ENCODE measurements around the gene ITGB2.

The ITGB2 gene

DNA sequence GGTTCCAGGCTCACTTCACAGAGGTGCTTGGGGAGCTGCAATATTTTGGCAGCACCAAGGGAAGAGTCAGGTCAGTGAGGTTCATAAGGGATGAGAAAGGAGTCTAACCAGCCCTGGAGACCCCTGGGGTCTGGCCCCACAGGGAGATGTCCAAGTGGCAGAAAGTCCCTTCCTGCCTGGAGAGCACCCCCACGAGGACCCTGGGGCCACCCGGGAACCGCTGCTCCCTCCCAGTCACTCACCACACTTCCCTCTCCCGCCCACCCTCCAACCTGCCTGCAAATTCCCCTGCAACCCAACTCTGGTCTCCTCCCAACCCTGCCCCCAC is 6.5 kb upstream of the ITGB2 start:
- peak overlapping the region; percentile 82 for H3K4me2 ChIP-seq (ENCODE audit: low read length)
- H3K9ac ChIP-seq (ENCODE audit: low read length) = peak overlapping the region; percentile 61; the same call in 1 of the 2 replicates
- H3K27ac ChIP-seq (ENCODE audit: low read length) = no peak overlapping the region
- H2AFZ ChIP-seq (ENCODE audit: low read depth, low read length) = 0 out of 2 replicates have a peak overlapping the region, but pooled peaks have one; percentile 21
- peaks cover 45% of the 10 kb centered on the region for H3K4me1 ChIP-seq (ENCODE audit: low read length)
- no peaks in the 10 kb centered on the region for H3K36me3 ChIP-seq (replicated peaks; ENCODE audit: low read depth, low read length)
- H3K79me2 ChIP-seq (ENCODE audit: low read length) = no peaks in the 10 kb centered on the region
- H3K9me3 ChIP-seq (ENCODE audit: insufficient read depth, low read length) = 0 out of 2 replicates have a peak, but pooled peaks cover 4% of the 10 kb centered on the region
- peak overlapping the region; percentile 71 for H3K4me3 ChIP-seq (ENCODE audit: low read length)
- TF ChIP-seq, protein P1, sequence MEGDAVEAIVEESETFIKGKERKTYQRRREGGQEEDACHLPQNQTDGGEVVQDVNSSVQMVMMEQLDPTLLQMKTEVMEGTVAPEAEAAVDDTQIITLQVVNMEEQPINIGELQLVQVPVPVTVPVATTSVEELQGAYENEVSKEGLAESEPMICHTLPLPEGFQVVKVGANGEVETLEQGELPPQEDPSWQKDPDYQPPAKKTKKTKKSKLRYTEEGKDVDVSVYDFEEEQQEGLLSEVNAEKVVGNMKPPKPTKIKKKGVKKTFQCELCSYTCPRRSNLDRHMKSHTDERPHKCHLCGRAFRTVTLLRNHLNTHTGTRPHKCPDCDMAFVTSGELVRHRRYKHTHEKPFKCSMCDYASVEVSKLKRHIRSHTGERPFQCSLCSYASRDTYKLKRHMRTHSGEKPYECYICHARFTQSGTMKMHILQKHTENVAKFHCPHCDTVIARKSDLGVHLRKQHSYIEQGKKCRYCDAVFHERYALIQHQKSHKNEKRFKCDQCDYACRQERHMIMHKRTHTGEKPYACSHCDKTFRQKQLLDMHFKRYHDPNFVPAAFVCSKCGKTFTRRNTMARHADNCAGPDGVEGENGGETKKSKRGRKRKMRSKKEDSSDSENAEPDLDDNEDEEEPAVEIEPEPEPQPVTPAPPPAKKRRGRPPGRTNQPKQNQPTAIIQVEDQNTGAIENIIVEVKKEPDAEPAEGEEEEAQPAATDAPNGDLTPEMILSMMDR (IDR thresholded peaks at IDR 0.05; ENCODE audit: low read depth, low read length) = no peak
- TF ChIP-seq EZH2phosphoT487 (IDR thresholded peaks at IDR 0.05; ENCODE audit: low read depth) = no peak
- peaks cover 22% of the 10 kb centered on the region for H3K27me3 ChIP-seq (ENCODE audit: low read depth, low read length)
- H4K20me1 ChIP-seq (ENCODE audit: insufficient read depth, low read length) = no peaks in the 10 kb centered on the region

DNA sequence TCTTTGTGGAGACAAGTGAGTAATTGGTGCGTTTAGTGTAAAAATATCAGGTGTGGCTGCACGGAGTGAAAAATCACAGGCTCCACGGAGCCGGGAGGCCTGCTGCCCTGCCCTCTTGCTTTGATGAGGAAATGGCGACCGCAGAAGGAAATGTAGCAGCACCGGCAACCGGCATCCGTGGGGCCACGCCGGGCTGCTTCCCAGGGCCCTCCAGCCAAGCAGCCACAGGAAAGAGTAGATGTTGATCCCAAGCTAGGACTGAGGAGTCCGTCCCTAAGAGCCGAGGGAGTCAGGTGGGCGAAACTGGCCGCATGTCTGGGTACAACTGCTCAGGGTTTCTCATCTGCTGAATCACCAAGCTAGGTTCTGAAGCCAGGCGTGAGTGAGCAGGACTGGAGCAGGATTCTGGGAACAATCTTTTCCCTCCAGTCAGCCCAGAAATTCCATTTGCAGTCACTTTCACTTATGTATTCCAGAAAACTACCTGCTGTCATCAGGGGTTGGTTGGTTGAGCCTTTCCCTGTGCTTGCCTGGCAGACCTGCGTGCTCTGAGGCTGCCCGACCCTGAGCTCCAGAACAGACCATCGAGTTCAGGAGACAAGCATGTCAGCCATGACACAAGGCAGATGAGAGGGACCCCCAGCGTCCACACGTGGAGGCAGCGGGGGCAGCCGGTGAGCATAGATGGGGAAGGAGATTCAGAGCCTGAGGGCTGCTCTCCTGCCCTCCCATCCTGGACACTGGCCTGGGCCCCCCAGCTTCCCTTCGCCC is 5.8 kb upstream of the ITGB2 start:
- Histone ChIP-seq H3K27ac (ENCODE audit: low read length) (no peak overlapping the region), H3K9ac (ENCODE audit: low read length) (no peak overlapping the region), H3K4me2 (ENCODE audit: low read length) (peak overlapping the region; percentile 82), H3K36me3 (replicated peaks; ENCODE audit: low read depth, low read length) (no peaks in the 10 kb centered on the region), H3K9me3 (ENCODE audit: insufficient read depth, low read length) (0 out of 2 replicates have a peak, but pooled peaks cover 4% of the 10 kb centered on the region), H3K27me3 (ENCODE audit: low read depth, low read length) (peaks cover 15% of the 10 kb centered on the region), H2AFZ (ENCODE audit: low read depth, low read length) (0 out of 2 replicates have a peak overlapping the region, but pooled peaks have one; percentile 21), H3K4me1 (ENCODE audit: low read length) (peaks cover 38% of the 10 kb centered on the region), H4K20me1 (ENCODE audit: insufficient read depth, low read length) (no peaks in the 10 kb centered on the region), H3K4me3 (ENCODE audit: low read length) (peak overlapping the region; percentile 71), H3K79me2 (ENCODE audit: low read length) (no peaks in the 10 kb centered on the region)
- TF ChIP-seq, protein P1 (IDR thresholded peaks at IDR 0.05; ENCODE audit: low read depth, low read length) = no peak
- TF ChIP-seq EZH2phosphoT487 (IDR thresholded peaks at IDR 0.05; ENCODE audit: low read depth) = no peak

DNA sequence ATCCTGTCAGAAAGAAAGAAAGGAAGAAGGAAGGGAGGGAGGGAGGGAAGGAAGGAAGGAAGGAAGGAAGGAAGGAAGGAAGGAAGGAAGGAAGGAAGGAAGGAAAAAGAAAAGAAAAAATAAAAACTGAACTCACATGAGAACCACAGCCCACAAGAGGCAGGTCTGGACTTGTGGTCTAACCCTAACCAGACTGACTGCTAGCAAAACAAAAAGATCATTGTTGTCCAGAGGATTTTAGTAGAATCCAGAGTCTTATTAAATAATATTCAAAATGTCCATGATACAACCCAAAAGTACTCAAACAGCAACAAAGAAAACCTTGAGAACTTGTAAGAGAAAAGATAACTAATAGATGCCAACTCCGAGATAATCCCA is 4.7 kb upstream of the ITGB2 start:
- no peaks in the 10 kb centered on the region for H3K79me2 ChIP-seq (ENCODE audit: low read length)
- no peak overlapping the region for H3K4me3 ChIP-seq (ENCODE audit: low read length)
- peaks cover 26% of the 10 kb centered on the region for H3K4me1 ChIP-seq (ENCODE audit: low read length)
- H4K20me1 ChIP-seq (ENCODE audit: insufficient read depth, low read length) = no peaks in the 10 kb centered on the region
- TF ChIP-seq EZH2phosphoT487 (IDR thresholded peaks at IDR 0.05; ENCODE audit: low read depth) = no peak
- TF ChIP-seq, protein P1 (IDR thresholded peaks at IDR 0.05; ENCODE audit: low read depth, low read length) = no peak
- H3K36me3 ChIP-seq (replicated peaks; ENCODE audit: low read depth, low read length) = no peaks in the 10 kb centered on the region
- H3K27ac ChIP-seq (ENCODE audit: low read length) = no peak overlapping the region
- no peak overlapping the region for H3K9ac ChIP-seq (ENCODE audit: low read length)
- H3K9me3 ChIP-seq (ENCODE audit: insufficient read depth, low read length) = 0 out of 2 replicates have a peak, but pooled peaks cover 4% of the 10 kb centered on the region
- H2AFZ ChIP-seq (ENCODE audit: low read depth, low read length) = no peak overlapping the region
- no peak overlapping the region for H3K4me2 ChIP-seq (ENCODE audit: low read length)
- peaks cover 4% of the 10 kb centered on the region; the same call in 1 of the 2 replicates for H3K27me3 ChIP-seq (ENCODE audit: low read depth, low read length)

DNA sequence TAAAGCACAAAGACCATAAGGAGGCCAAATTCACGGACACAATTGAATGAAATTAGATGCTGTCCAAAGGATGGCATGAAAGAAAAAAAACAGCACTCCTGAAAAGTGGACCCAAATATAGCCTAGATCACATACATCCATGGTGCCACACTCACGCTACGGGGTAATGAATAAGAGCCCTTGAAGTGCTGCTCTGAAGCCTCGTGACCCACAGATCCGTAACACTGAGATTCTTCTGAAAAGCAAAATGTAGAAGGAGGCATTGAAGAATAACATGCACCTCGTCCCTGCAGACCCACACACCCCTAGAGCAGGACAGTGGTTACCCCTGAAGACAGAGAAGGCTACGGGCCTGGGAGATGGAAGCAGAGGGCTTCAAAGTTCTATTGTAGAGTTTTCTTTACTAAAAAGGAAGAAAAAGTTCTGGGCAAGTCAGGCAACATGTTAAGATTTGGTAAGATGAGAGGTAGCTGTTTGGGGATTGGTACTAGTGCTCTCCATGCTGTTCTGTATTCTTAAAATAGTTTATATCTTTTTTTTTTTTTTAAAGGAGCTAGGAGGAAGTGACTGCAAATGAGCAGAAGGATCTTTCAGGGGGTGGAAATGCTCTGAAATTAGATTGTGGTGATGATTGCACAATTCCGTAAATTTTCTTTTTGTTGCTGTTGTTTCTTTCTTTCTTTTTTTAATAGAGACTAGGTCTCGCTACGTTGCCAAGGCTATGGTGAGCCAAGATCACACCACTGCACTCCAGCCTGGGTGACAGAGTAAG is 4.1 kb upstream of the ITGB2 start:
- peaks cover 4% of the 10 kb centered on the region; the same call in 1 of the 2 replicates for H3K27me3 ChIP-seq (ENCODE audit: low read depth, low read length)
- H3K9ac ChIP-seq (ENCODE audit: low read length) = no peak overlapping the region
- H3K4me3 ChIP-seq (ENCODE audit: low read length) = no peak overlapping the region
- no peak overlapping the region for H3K4me2 ChIP-seq (ENCODE audit: low read length)
- 0 out of 2 replicates have a peak, but pooled peaks cover 4% of the 10 kb centered on the region for H3K9me3 ChIP-seq (ENCODE audit: insufficient read depth, low read length)
- H2AFZ ChIP-seq (ENCODE audit: low read depth, low read length) = no peak overlapping the region
- peaks cover 4% of the 10 kb centered on the region; the same call in 1 of the 2 replicates for H3K79me2 ChIP-seq (ENCODE audit: low read length)
- no peak overlapping the region for H3K27ac ChIP-seq (ENCODE audit: low read length)
- no peak for TF ChIP-seq EZH2phosphoT487 (IDR thresholded peaks at IDR 0.05; ENCODE audit: low read depth)
- TF ChIP-seq, protein P1 (IDR thresholded peaks at IDR 0.05; ENCODE audit: low read depth, low read length) = no peak
- H3K36me3 ChIP-seq (replicated peaks; ENCODE audit: low read depth, low read length) = no peaks in the 10 kb centered on the region
- H3K4me1 ChIP-seq (ENCODE audit: low read length) = peaks cover 20% of the 10 kb centered on the region
- no peaks in the 10 kb centered on the region for H4K20me1 ChIP-seq (ENCODE audit: insufficient read depth, low read length)

Measured in OCI-LY3 (cell line).